ENCODE measurements around the gene TIGD2. TPM values are rescaled to one million over a fixed set of nuclear protein-coding genes. Genes with fewer than 3 reads are reported as not detected.

The TIGD2 gene
- total RNA-seq, 1 donor from 2014 or later = 6.8 TPM

- Histone ChIP-seq H3K27me3 (ENCODE audit: low read depth) (no peaks in the 10 kb centered on the region), H3K4me1 (no peaks in the 10 kb centered on the region), H3K36me3 (no peaks in the 10 kb centered on the region), H3K9me3 (no peaks in the 10 kb centered on the region), H3K4me3 (no peak overlapping the region), H3K27ac (no peak overlapping the region)
- TF ChIP-seq CTCF (IDR thresholded peaks at IDR 0.05) = no peak
- DNase-seq (no peak), ATAC-seq (no peak)
- intact Hi-C loops (cut with DNase I) = no loop called here
Observed at GRCh38 chr4:89156174-89156914, 45.0 kb downstream of the TIGD2 start.

- no peaks in the 10 kb centered on the region for H3K27me3 ChIP-seq (ENCODE audit: low read depth)
- no peaks in the 10 kb centered on the region for H3K36me3 ChIP-seq
- TF ChIP-seq CTCF (IDR thresholded peaks at IDR 0.05) = no peak
- intact Hi-C loops (cut with DNase I) = no loop called here
- ATAC-seq (no peak), DNase-seq (no peak)
- no peak overlapping the region for H3K27ac ChIP-seq
- no peak overlapping the region for H3K4me3 ChIP-seq
- no peaks in the 10 kb centered on the region for H3K4me1 ChIP-seq
- no peaks in the 10 kb centered on the region for H3K9me3 ChIP-seq
Observed at GRCh38 chr4:89157488-89158024, 46.2 kb downstream of the TIGD2 start.

- peak; percentile 79 for TF ChIP-seq CTCF (IDR thresholded peaks at IDR 0.05)
- peak; percentile 72 to 77 for ATAC-seq
- no peaks in the 10 kb centered on the region for H3K4me1 ChIP-seq
- H3K4me3 ChIP-seq = no peak overlapping the region
- H3K9me3 ChIP-seq = no peaks in the 10 kb centered on the region
- intact Hi-C loops (cut with DNase I) = no loop called here
- H3K27me3 ChIP-seq (ENCODE audit: low read depth) = no peaks in the 10 kb centered on the region
- no peak for DNase-seq
- H3K27ac ChIP-seq = no peak overlapping the region
- no peaks in the 10 kb centered on the region for H3K36me3 ChIP-seq
Observed at GRCh38 chr4:89158884-89159503, 47.7 kb downstream of the TIGD2 start.

GRCh38 chr4:89160806-89161205 lies 49.5 kb downstream of the TIGD2 start:
- Histone ChIP-seq H3K36me3 (no peaks in the 10 kb centered on the region), H3K27ac (no peak overlapping the region), H3K4me1 (no peaks in the 10 kb centered on the region), H3K9me3 (no peaks in the 10 kb centered on the region), H3K27me3 (ENCODE audit: low read depth) (no peaks in the 10 kb centered on the region), H3K4me3 (no peak overlapping the region)
- no peak for ATAC-seq
- intact Hi-C loops (cut with DNase I) = no loop called here
- DNase-seq = no peak
- TF ChIP-seq CTCF (IDR thresholded peaks at IDR 0.05) = no peak

GRCh38 chr4:89161841-89162240 lies 50.5 kb downstream of the TIGD2 start:
- DNase-seq (no peak), ATAC-seq (no peak)
- no peak for TF ChIP-seq CTCF (IDR thresholded peaks at IDR 0.05)
- intact Hi-C loops (cut with DNase I) = no loop called here
- Histone ChIP-seq H3K27ac (no peak overlapping the region), H3K36me3 (no peaks in the 10 kb centered on the region), H3K4me3 (no peak overlapping the region), H3K27me3 (ENCODE audit: low read depth) (no peaks in the 10 kb centered on the region), H3K9me3 (no peaks in the 10 kb centered on the region), H3K4me1 (no peaks in the 10 kb centered on the region)

Data from lower lobe of right lung (tissue), 2 donors.